Measurements from ENCODE around the gene TRAF7.
A peak's percentile ranks its signal among the peaks of the same experiment; 100 is the strongest.

- peak in 2 of 3 experiments; percentile 18 to 22 for TF ChIP-seq CTCF (IDR thresholded peaks at IDR 0.05)
- peak; percentile 86 to 94 for TF ChIP-seq POLR2AphosphoS5 (IDR thresholded peaks at IDR 0.05)
Observed at GRCh38 chr16:2205104-2205966, 49.8 kb downstream of the TRAF7 start, which contains the start of gene MLST8.
